ENCODE data around the gene DPH3.
"Not testable (repeated sequence)": the region's sequence is repeated elsewhere in the genome, so short reads cannot be mapped to it uniquely, and the experiment has no call there.

DPH3 gene
- total RNA-seq = 17.5 to 43.7 (median 31.6) reads per million in 17 experiments

DNA sequence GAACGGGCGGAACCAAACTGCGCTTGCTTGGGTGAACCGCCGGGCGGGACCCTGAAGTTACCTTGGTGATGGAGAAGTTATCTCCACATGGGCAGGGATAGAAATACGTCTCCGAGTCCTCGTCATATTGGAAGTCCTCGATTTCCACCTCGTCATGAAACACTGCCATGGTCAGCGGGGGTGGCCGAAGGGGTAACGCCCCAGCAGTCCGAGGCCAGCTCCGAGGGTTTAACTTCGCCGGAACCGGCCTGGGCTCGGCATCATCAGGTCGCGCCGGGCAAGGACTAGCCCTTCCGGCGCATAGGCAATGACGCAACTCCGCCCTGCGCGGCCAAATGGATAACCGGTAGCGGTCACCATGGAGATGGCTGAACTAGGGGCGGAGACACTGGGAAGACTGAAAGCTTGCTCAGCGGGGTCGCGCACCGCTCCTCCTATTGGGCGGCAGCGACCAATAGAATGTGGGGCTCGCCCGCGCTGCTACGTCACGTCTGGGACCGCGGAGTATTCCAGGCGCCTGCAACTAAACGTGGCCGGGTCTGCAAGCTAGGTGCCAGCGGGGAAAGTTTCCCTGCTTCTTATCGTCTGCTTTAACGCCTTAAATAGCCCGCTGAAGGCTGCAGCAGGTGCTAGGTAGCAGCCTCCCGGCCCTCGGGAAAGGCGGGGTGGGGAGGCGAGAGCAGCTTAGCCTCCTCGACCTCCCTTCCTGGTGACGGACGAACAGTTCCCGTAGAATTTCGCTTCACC, at the start of gene DPH3, which contains the start of gene OXNAD1:
Gene DPH3, minus strand, starts transcription at position 236 of the 747 bp plus-strand sequence. Its CDS starts 67 bp downstream, at position 169.
Gene OXNAD1, plus strand, starts transcription at position 505 of the 747 bp plus-strand sequence. CDS start 5,741 bp downstream, outside the sequence.
- DNase-seq = peak; percentile 100

DNA sequence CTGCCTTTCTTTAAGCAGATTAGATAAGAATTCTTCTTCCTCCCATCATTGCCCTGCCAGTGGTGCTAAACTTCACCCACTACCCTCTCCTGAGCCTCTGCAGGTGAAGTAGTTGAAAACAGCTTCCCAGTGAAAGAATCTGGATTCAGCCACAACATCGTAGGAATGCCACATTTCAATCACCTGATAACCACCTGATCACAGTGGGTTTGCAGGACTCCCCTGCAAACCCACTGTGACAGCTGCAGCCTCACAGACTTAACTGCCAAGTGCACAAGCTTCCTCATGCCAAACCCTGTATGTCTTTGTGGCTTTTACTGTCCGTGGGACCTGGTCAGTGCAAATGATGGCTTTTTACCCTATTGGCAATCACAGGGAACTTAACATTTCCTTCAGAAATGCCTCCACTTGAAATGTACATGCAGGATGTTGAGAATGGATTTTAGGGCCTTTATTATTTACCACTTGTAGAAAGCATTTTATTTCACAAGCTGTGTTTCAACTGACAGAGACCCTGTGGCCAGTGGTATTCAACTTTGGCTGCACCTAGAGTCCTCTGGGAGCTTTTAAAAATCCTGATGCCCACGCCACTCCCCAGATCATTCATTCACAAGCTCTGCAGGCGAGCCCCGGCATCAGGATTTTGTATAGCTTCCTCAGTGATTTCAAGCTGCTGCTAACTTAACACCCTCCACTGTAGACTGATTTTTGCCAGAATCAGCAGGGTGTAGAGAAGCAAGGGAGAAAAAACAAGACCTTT, 49.3 kb upstream of the DPH3 start:
- no peak for DNase-seq

- peak in 1 of 4 experiments; percentile 7 for DNase-seq
Measured at GRCh38 chr3:16311960-16312451, 47.3 kb upstream of the DPH3 start.

- not testable (repeated sequence) for DNase-seq
Measured at GRCh38 chr3:16310486-16310885, 45.7 kb upstream of the DPH3 start.

DNA sequence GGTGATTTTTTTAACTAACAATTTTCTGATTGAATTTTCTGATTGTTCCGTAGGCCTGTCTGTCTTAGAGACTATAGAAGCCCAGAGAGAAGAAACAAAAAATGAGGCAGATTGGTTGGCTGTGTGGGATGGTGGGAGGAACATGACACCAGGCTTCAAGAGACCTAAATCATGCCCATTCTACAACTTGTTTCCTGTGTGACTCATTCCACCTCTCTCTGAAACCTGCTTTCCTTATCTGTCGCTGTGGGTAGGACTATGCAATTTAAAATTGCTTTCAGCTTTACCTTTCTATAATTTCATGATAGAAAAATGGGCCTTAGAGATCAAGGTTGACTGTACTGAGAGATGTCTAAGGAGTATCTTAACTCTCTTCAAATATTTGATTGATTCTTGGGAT, 44.8 kb upstream of the DPH3 start:
- DNase-seq = peak in 3 of 4 experiments; percentile 31 to 47 (median 39)

DNA sequence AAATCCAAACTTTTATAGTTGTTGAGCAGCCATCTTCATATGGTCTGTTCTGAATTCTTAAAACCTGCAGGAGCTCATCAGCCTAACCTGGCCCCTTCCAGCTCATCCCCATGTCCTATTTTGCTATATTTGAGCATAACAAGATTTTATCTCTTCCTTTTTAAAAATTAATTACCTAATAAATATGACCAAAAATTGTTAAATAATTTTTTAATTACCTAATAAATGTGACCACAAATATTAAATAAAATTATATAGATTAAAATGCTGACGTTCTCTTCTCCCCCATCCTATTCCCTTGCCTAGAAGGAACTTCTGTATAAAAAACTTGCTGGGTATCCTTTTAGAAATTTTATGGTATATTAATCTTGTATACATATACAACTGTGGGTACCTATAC, 44.0 kb upstream of the DPH3 start:
- no peak for DNase-seq

- DNase-seq = no peak
Measured at GRCh38 chr3:16307832-16308531, 43.2 kb upstream of the DPH3 start.

DNA sequence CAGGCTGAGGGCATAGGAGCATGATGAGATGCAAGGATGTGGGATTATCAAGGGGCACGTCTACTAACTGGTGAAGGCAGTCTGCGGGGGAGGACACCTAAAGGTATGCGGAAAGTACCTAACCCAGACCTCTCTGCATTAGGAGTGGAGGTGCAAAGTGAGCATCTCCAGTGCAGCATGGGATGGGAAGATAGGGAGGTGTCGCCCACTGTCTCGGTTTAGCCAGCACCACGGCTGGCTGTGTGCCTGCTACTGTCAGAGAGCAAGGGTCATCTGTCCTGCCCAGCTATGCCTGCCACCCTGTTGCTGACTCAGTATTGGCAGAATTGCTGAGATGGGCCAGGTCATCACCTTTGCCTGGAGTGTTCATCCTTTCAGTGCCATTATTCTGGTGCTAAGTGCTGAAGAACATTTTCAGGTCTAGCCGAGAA, 40.4 kb upstream of the DPH3 start:
- no peak for DNase-seq

DNA sequence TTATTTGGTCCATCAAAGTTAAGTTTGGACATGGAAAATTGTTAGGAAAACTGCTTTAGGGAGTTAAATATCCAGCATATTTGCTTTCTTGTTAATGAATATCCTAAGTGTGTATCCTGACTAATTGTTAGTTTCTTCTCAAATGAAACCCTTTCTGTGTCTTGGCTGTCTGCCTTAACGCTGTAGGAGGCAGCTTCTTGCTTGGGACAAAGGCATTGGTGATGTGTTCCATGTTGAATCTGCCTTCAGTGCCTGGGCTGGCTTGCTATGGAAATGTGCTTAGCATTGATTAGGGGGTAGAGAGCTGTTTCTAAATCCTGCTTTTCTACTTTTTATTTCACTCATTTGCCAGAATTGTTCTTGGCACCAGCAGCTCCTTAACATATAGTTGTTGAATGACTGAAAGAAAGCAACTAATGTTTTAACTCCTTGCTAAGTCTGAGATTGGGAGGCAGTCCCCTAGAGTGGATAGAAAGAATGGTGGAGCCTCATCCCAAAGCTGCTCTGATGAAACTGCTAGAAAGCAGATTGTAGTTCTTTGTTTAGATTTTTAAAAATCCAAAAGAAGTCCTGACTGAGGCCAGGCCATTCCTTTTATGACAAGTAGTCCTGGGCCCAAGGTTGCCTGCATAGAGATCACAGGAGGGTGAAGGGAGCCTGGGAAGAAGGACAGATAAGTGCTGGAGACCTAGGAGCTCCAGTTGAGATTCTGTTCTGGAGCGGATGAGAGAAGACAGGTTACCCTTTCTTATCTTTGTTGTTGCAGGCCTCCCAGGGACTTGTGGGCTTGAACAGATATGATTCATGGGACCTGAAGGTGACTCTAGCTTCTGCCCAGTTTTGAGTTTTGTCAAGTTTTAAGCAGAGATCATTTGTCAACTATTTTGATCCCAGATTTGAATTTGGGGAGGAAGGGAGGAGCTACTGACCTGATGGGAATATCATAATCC, 39.6 kb upstream of the DPH3 start:
- DNase-seq = no peak

DNA sequence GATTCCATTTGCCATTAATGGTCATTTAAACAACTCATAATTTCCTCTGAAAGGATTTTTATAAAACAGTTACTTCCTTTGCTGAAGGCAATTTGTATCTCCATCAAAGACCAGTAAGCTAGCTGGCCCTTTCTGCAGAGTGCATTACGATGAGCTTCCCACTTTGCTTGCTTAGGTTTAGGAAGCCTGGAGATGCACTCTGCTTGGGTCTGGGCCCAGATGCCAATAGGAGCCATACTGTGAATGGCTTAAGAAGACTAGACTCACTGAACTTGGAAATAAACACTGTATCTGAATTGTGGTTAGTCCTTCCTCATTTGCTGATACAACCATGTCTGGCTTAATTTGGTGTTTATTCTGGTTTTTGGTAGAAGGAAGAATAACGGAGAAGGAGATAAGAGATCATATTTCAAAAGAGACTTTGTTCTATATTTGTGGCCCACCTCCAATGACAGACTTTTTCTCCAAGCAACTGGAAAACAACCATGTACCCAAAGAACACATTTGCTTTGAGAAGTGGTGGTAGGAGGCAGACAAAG, 38.4 kb upstream of the DPH3 start:
- no peak for DNase-seq

DNA sequence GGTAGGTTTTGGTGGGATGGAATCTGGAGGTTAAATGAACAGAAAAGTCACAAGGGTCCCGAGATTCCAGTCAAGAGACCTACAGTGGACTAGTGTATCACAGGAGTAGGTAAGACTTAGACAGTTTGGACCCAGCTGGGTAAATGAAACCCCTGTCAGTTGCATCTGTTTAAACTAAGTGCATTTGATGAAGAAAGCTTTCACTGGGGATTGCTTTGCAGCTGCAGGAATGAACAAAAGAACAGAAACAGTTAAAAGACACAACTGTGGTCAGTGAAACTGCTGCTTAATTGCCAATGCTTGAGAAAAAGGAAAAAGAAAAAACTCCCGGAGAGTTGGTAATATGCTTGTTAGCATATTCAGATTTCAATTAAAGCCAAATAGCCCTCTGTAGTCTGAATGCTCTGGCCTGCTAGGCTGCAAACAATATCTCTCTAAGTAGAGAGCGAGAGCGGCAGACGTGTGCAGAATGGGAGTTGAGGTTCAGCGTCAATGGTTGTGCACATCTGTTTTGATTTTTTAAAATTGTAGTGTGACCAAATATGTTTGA, 37.4 kb upstream of the DPH3 start:
- no peak for DNase-seq

GRCh38 chr3:16301507-16301906, 36.8 kb upstream of the DPH3 start:
- DNase-seq = no peak

GRCh38 chr3:16300881-16301359, 36.2 kb upstream of the DPH3 start:
- no peak for DNase-seq

DNA sequence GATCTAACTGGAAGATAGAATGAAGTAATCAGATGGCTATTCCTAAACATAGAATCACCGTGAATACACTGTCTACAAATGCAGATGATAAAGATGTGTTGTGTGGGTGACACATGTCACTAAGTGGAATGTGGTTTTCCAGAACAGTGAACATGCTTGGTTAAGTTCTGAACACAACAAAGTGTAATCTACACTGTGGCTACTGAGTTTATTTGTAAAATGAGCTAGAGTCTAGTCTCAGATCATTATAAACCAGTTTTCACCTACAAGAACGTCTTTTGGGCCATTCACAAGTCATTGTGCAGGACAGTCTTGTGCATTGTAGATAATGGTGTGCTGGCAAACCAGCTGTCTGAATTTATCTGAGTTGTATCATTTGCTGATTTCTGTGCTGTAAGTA, 35.6 kb upstream of the DPH3 start:
- DNase-seq = no peak

- DNase-seq = no peak
Measured at GRCh38 chr3:16299746-16300145, 35.0 kb upstream of the DPH3 start.

DNA sequence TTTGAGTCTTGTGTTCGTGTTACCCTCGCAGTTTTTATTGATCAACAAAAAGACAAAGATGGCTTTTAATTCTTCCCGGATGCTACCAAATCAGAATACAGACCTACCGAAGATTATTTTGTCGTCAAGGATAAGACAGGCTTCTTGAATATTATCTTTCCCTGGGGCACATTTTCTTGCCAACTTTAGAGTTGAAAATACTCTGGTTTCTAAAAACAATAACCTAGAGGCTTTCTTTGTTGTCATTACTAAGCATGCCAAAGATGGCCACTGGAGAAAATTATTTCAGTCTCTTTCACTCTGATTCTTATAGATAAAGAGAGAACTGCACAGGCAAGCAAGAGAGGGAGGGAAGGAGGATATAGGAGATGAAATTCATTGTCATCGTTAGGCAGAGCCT, 34.1 kb upstream of the DPH3 start:
- DNase-seq = no peak

DNA sequence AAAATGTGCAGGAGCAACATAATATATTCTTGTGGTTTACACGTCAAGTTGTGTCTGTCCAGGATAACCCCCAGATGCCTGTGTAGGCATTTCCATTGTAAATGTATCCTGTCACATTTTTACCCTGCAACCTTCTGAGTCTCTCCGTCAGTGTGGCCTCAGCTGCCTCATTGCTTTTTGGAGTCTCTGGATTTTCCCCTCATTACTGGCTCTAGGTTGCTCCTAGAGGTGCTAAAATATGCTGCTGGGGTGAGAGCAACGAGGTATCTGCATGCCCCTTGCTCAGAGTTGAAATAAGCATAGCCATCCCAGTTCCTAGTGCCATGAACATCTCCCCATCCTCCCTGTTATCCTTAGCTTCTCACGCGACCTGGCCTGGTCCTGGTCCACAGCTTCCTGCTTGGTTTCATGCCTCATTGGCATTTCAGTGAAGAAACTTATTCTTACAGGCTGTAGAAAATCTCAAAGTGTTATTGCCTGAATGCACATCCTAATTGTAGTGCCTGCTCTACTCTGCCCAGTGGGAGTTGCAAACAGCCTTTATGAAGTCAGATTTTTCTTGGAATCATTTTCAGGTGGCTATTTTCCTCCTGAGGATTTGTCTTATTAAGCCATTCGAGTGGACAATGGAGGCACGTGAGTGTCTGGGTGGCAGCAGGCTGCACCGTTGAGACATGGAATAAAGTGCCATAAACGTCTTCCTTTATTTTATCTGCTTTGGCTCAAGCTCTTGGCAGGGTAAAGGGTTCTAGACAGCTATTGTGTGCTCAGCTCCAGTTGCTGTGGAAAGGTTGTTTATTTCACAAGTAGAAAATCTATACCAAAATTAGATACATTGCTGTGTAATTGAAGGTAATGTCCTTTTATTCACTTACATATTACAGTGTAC, 33.5 kb upstream of the DPH3 start:
- no peak for DNase-seq

- DNase-seq = no peak
Measured at GRCh38 chr3:16295298-16295890, 30.7 kb upstream of the DPH3 start.

DNA sequence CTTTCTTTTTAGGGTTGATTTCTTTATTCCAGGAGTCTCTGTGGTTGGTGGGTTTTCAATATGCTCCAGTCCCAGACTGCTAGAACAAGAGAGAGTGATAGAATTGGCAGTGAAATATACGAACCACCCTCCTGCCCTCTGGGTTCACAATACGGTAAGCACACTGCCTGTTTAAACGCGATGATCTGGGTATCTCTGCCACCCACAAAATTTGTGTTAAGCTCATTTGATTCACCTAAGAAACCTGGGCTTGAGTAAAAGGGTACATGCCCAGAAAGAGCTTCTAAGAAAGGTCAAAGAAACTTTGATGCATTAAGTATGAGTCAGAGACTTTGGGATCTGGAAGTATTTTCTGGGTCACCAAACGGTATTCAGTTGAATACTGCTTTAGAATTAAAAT, 30.1 kb upstream of the DPH3 start:
- DNase-seq = no peak

- DNase-seq = peak in 2 of 4 experiments; percentile 26 to 43
Measured at GRCh38 chr3:16290827-16291196, 26.1 kb upstream of the DPH3 start.

Data from suppressor macrophage (primary cell).